Measurements from ENCODE around the gene PLVAP.
A peak's percentile ranks its signal among the peaks of the same experiment; 100 is the strongest.

The PLVAP gene

GRCh38 chr19:17334414-17335409, 42.4 kb downstream of the PLVAP start, which contains the start of gene ANO8:
Gene ANO8, minus strand, starts transcription at chr19:17334855. Its CDS starts 185 bp downstream, at chr19:17334670.
- Histone ChIP-seq H3K27me3 (replicated peaks; ENCODE audit: control insufficient read depth, insufficient read depth, low read length, poor library complexity, severe bottlenecking) (no peaks in the 10 kb centered on the region), H3K9me3 (ENCODE audit: control insufficient read depth, low read length) (no peaks in the 10 kb centered on the region), H3K4me1 (ENCODE audit: control insufficient read depth, insufficient read depth, low read length, poor library complexity, severe bottlenecking) (peaks cover 35% of the 10 kb centered on the region), H3K36me3 (ENCODE audit: control insufficient read depth, insufficient read depth, low read length) (no peaks in the 10 kb centered on the region), H3K27ac (ENCODE audit: insufficient read depth, low read length, poor library complexity, severe bottlenecking) (peak within 1 kb of the TSS; percentile 66), H3K4me3 (ENCODE audit: insufficient read depth, low read depth, low read length, poor library complexity, severe bottlenecking) (peak within 1 kb of the TSS; percentile 81)
- DNase-seq: peak; percentile 79 to 90 (median 87)

DNA sequence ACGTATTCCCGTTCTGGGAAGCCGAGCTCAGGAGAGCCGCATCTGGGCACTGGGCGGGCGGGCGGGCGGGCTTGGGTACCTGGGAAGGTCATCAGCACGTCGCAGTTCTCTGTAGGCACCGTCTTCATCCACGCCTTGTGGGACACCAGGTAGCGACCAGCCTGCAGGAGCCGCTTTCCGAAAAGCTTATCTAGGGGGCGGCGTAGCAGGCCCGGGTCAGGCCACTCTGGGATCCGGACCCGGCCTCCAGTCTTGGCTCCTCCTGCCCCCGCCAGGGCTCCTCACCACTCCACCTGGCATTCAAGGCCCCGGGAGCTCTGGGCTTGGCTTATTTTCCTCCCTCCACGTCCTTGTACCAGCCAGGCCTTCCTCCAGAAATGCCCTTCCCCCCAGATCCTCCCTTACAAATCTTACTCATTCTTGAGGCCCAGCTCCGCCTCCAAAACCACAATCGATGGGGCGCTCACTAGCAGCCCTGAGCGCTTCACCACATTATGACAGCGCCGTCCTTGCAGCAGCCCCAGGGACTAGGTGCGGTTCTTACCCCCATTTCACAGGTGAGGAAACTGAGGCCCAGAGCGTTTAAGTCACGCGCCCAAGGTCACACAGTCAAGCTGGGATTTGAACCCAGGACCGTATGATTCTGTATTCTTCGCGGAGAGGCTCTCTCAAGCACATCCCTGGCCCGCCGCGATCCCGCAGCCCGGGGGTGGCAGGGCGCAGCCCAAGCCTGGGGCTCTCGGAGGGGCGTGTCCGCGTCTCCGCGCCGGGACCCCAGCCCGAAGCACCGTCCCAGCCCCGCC, 43.3 kb downstream of the PLVAP start:
- no peaks in the 10 kb centered on the region for H3K36me3 ChIP-seq (ENCODE audit: control insufficient read depth, insufficient read depth, low read length)
- H3K9me3 ChIP-seq (ENCODE audit: control insufficient read depth, low read length): no peaks in the 10 kb centered on the region
- H3K4me3 ChIP-seq (ENCODE audit: insufficient read depth, low read depth, low read length, poor library complexity, severe bottlenecking): peak overlapping the region; percentile 81
- H3K27me3 ChIP-seq (replicated peaks; ENCODE audit: control insufficient read depth, insufficient read depth, low read length, poor library complexity, severe bottlenecking): no peaks in the 10 kb centered on the region
- DNase-seq: peak; percentile 44 to 61 (median 45)
- peak overlapping the region; percentile 66 for H3K27ac ChIP-seq (ENCODE audit: insufficient read depth, low read length, poor library complexity, severe bottlenecking)
- peaks cover 41% of the 10 kb centered on the region for H3K4me1 ChIP-seq (ENCODE audit: control insufficient read depth, insufficient read depth, low read length, poor library complexity, severe bottlenecking)

- H3K36me3 ChIP-seq (ENCODE audit: control insufficient read depth, insufficient read depth, low read length): no peaks in the 10 kb centered on the region
- DNase-seq: no peak
- H3K4me1 ChIP-seq (ENCODE audit: control insufficient read depth, insufficient read depth, low read length, poor library complexity, severe bottlenecking): peaks cover 37% of the 10 kb centered on the region
- H3K27me3 ChIP-seq (replicated peaks; ENCODE audit: control insufficient read depth, insufficient read depth, low read length, poor library complexity, severe bottlenecking): no peaks in the 10 kb centered on the region
- no peak overlapping the region for H3K27ac ChIP-seq (ENCODE audit: insufficient read depth, low read length, poor library complexity, severe bottlenecking)
- no peaks in the 10 kb centered on the region for H3K9me3 ChIP-seq (ENCODE audit: control insufficient read depth, low read length)
- no peak overlapping the region for H3K4me3 ChIP-seq (ENCODE audit: insufficient read depth, low read depth, low read length, poor library complexity, severe bottlenecking)
Measured at GRCh38 chr19:17332677-17333581, 44.2 kb downstream of the PLVAP start.

DNA sequence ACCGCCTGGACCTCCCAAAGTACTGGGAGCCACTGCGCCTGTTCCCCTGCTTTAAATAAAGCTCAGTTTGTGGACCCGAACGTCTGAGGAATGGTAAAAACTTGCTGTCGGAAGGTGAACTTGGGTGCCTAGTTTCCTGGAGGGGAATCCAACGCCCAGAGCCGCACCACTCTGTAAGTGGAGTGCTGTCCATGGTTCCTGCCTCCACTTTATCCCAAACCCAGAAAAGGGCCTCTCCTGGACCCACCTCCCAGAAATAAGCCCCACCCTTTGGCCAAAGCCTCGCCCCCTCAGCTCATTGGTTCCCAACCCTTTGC, 44.8 kb downstream of the PLVAP start:
- Histone ChIP-seq H3K4me3 (ENCODE audit: insufficient read depth, low read depth, low read length, poor library complexity, severe bottlenecking) (no peak overlapping the region), H3K27me3 (replicated peaks; ENCODE audit: control insufficient read depth, insufficient read depth, low read length, poor library complexity, severe bottlenecking) (no peaks in the 10 kb centered on the region), H3K36me3 (ENCODE audit: control insufficient read depth, insufficient read depth, low read length) (no peaks in the 10 kb centered on the region), H3K9me3 (ENCODE audit: control insufficient read depth, low read length) (no peaks in the 10 kb centered on the region), H3K27ac (ENCODE audit: insufficient read depth, low read length, poor library complexity, severe bottlenecking) (no peak overlapping the region), H3K4me1 (ENCODE audit: control insufficient read depth, insufficient read depth, low read length, poor library complexity, severe bottlenecking) (peaks cover 37% of the 10 kb centered on the region)
- no peak for DNase-seq

DNA sequence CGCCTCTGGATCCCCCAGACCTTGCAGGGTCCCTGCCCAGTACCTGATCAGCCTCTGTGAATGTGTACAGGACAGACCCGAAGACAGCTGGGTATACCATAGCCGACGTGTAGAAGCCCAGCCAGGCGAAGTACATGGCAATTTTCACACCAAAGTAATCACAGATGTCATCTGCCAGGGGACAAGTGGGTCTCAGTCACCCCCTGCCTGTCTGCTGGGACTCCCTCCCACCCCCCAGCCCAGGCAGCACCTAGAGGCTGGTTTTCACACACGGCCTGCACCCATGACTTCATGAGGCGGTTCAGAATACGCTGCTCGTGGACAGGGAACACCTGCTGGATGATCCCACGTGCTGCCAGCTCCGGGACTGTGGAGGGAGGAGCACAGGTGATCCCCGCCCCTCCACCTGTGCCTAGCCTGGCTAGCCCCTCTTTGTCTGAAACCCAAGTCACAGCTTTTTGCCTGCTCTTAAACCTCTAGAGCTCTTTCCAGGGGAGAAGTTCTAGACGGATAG, 46.0 kb downstream of the PLVAP start:
- no peaks in the 10 kb centered on the region for H3K36me3 ChIP-seq (ENCODE audit: control insufficient read depth, insufficient read depth, low read length)
- no peaks in the 10 kb centered on the region for H3K9me3 ChIP-seq (ENCODE audit: control insufficient read depth, low read length)
- H3K4me1 ChIP-seq (ENCODE audit: control insufficient read depth, insufficient read depth, low read length, poor library complexity, severe bottlenecking): peaks cover 30% of the 10 kb centered on the region
- H3K27ac ChIP-seq (ENCODE audit: insufficient read depth, low read length, poor library complexity, severe bottlenecking): no peak overlapping the region
- no peak for DNase-seq
- H3K27me3 ChIP-seq (replicated peaks; ENCODE audit: control insufficient read depth, insufficient read depth, low read length, poor library complexity, severe bottlenecking): no peaks in the 10 kb centered on the region
- no peak overlapping the region for H3K4me3 ChIP-seq (ENCODE audit: insufficient read depth, low read depth, low read length, poor library complexity, severe bottlenecking)

DNA sequence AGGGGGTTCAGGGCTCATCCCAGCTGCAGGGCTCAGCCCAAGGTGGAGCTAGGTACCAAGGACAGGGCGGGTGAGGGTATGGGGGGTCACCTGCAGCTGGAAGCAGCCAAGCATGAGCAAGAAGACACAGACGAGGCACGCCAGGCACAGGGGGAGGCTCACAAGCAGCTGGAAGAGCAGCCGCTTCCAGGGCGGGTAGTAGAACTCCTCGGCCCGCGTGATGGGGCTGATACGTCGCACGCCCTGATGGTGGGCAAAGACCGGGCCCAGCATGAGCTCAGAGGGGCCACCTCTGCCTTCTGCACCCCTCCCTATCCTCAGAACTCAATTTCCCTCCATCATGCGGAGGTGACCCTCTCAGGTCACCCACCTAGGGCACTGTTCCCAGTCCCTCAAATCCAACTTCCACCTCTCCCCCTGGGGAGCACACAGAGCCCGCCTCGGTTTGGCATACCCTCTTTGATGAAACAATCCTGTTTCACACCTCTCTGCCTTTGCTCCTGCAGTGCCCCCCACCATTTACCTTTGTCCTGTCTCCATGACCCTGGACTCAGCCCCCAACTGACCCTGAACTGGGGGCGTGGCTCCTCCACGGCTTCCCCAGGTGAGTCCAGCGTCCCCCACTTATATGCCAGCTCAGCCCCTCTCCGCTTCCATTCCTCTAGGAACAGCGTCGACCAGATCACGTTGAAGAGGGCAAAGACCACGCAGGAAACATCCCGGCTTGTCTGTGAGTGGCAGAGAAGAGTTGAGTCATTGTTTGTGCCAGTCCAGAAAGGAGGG, 46.7 kb downstream of the PLVAP start:
- H3K36me3 ChIP-seq (ENCODE audit: control insufficient read depth, insufficient read depth, low read length): no peaks in the 10 kb centered on the region
- H3K27ac ChIP-seq (ENCODE audit: insufficient read depth, low read length, poor library complexity, severe bottlenecking): no peak overlapping the region
- DNase-seq: no peak

GRCh38 chr19:17329366-17330261, 47.5 kb downstream of the PLVAP start:
- peaks cover 21% of the 10 kb centered on the region for H3K4me1 ChIP-seq (ENCODE audit: control insufficient read depth, insufficient read depth, low read length, poor library complexity, severe bottlenecking)
- no peaks in the 10 kb centered on the region for H3K27me3 ChIP-seq (replicated peaks; ENCODE audit: control insufficient read depth, insufficient read depth, low read length, poor library complexity, severe bottlenecking)
- no peaks in the 10 kb centered on the region for H3K36me3 ChIP-seq (ENCODE audit: control insufficient read depth, insufficient read depth, low read length)
- H3K4me3 ChIP-seq (ENCODE audit: insufficient read depth, low read depth, low read length, poor library complexity, severe bottlenecking): peak overlapping the region; percentile 46
- H3K27ac ChIP-seq (ENCODE audit: insufficient read depth, low read length, poor library complexity, severe bottlenecking): no peak overlapping the region
- DNase-seq: no peak
- no peaks in the 10 kb centered on the region for H3K9me3 ChIP-seq (ENCODE audit: control insufficient read depth, low read length)

More for the DNA sequence above, 46.7 kb downstream of the PLVAP start:
- no peaks in the 10 kb centered on the region for H3K27me3 ChIP-seq (replicated peaks; ENCODE audit: control insufficient read depth, insufficient read depth, low read length, poor library complexity, severe bottlenecking)
- no peak overlapping the region for H3K4me3 ChIP-seq (ENCODE audit: insufficient read depth, low read depth, low read length, poor library complexity, severe bottlenecking)
- H3K4me1 ChIP-seq (ENCODE audit: control insufficient read depth, insufficient read depth, low read length, poor library complexity, severe bottlenecking): peaks cover 29% of the 10 kb centered on the region
- H3K9me3 ChIP-seq (ENCODE audit: control insufficient read depth, low read length): no peaks in the 10 kb centered on the region

- no peaks in the 10 kb centered on the region for H3K36me3 ChIP-seq (ENCODE audit: control insufficient read depth, insufficient read depth, low read length)
- H3K4me3 ChIP-seq (ENCODE audit: insufficient read depth, low read depth, low read length, poor library complexity, severe bottlenecking): peak overlapping the region; percentile 65
- H3K27me3 ChIP-seq (replicated peaks; ENCODE audit: control insufficient read depth, insufficient read depth, low read length, poor library complexity, severe bottlenecking): no peaks in the 10 kb centered on the region
- peak in 2 of 3 donors; percentile 11 to 26 for DNase-seq
- H3K4me1 ChIP-seq (ENCODE audit: control insufficient read depth, insufficient read depth, low read length, poor library complexity, severe bottlenecking): peaks cover 15% of the 10 kb centered on the region
- H3K27ac ChIP-seq (ENCODE audit: insufficient read depth, low read length, poor library complexity, severe bottlenecking): peak overlapping the region; percentile 68
- H3K9me3 ChIP-seq (ENCODE audit: control insufficient read depth, low read length): no peaks in the 10 kb centered on the region
Measured at GRCh38 chr19:17328517-17329365, 48.4 kb downstream of the PLVAP start.
